K562 (cell line): ENCODE data around the gene BAIAP3. TPM values are rescaled to one million over a fixed set of nuclear protein-coding genes. Genes with fewer than 3 reads are reported as not detected.

Experiments
- ATAC-seq: fragments of 200-7000 bp; cut with Tn5 transposase; 3 replicates; pipeline ENCODE4 v1.9.1; 2020; ENCODE audit warnings: moderate library complexity
- BruUV-seq: library from RNA; stranded (reverse); fragments of 400-500 nt; replicated peaks from 2 replicates; lab custom pipeline; 2021; lab: Mats Ljungman, UMichigan
- CTCF ChIA-PET: fragments of 300-600 bp; formaldehyde crosslinking; extraction: SDS; loops from one replicate; lab custom pipeline; 2021; ENCODE audit warnings: low intra/inter-chr PET ratio; lab: Yijun Ruan, JAX
- POLR2A ChIA-PET: fragments of 300-600, 350-650 bp; sonication (Branson Sonifier 250); formaldehyde crosslinking; extraction: SDS; loops from one replicate; lab custom pipeline; 2021; ENCODE audit warnings: antibody characterized with exemption, inconsistent platforms; lab: Yijun Ruan, JAX
- DNase-seq, 4 experiments: peaks; one replicate each; pipeline versions ENCODE4 v3.0.0 to v3.0.0-alpha.2; 2011 to 2018; ENCODE audit warnings: low spot score in 3 of 4, mixed read lengths in 3 of 4; ENCODE audit errors: extremely low read depth in 1 of 4
- FAIRE-seq: peaks from 2 replicates; lab custom pipeline; 2011; peaks lifted over from hg19 to GRCh38; lab: Jason Lieb, UNC
- H2AFZ ChIP-seq: 2 replicates; pipeline ENCODE4 v1.6.0; 2011; ENCODE audit warnings: low read depth, low read length, control low read depth, inconsistent platforms
- H3K27ac ChIP-seq: fragments of 200-600 bp; 3 replicates; pipeline ENCODE4 v1.8.0; 2011; ENCODE audit warnings: low read depth, mild to moderate bottlenecking, control low read depth, inconsistent platforms, low read length, moderate library complexity, mixed read lengths; ENCODE audit errors: extremely low read depth
- H3K27me3 ChIP-seq, 2 experiments: fragments of 300-600 bp in 1 of 2; 2 replicates in 1 of 2; 3 replicates in 1 of 2; pipeline versions ENCODE4 v1.6.0 to v1.8.0; 2011; ENCODE audit warnings: inconsistent platforms in 2 of 2, low read length in 2 of 2, mild to moderate bottlenecking in 1 of 2, mixed read lengths in 1 of 2, moderate library complexity in 1 of 2; ENCODE audit not compliant: control insufficient read depth in 2 of 2, insufficient read depth in 2 of 2
- H3K36me3 ChIP-seq: fragments of 300-600 bp; 3 replicates; pipeline ENCODE4 v1.8.0; 2011; ENCODE audit warnings: mild to moderate bottlenecking, low read length, inconsistent platforms; ENCODE audit not compliant: control insufficient read depth, insufficient read depth
- H3K4me1 ChIP-seq, 2 experiments: fragments of 200-600 bp in 1 of 2; replicated peaks in 1 of 2; 2 replicates in 1 of 2; 3 replicates in 1 of 2; pipeline versions ENCODE4 v1.5.1 to v1.8.0; 2011; ENCODE audit warnings: inconsistent platforms in 2 of 2, low read length in 2 of 2, mild to moderate bottlenecking in 1 of 2, mixed read lengths in 1 of 2, moderate library complexity in 1 of 2; ENCODE audit not compliant: control insufficient read depth in 2 of 2, insufficient read depth in 2 of 2
- H3K4me2 ChIP-seq: 2 replicates; pipeline ENCODE4 v1.6.1; 2011; ENCODE audit warnings: low read length, control low read depth, inconsistent platforms, mixed read lengths; ENCODE audit not compliant: insufficient read depth
- H3K4me3 ChIP-seq: fragments of 200-600 bp; sonication (generic), shearing (Covaris generic); 2 replicates; pipeline ENCODE4 v1.5.1; 2016; ENCODE audit warnings: control low read depth, inconsistent platforms
- H3K79me2 ChIP-seq: fragments of 200-600 bp; 3 replicates; pipeline ENCODE4 v1.8.0; 2011; ENCODE audit warnings: low read length, inconsistent platforms; ENCODE audit not compliant: control insufficient read depth, insufficient read depth
- H3K9ac ChIP-seq, 2 experiments: 2 replicates each; pipeline versions ENCODE4 v1.6.0 to v1.6.1; 2011; ENCODE audit warnings: low read depth in 2 of 2, low read length in 2 of 2, control low read depth in 1 of 2, inconsistent platforms in 1 of 2, mild to moderate bottlenecking in 1 of 2, mixed read lengths in 1 of 2; ENCODE audit not compliant: insufficient read depth in 1 of 2
- H3K9me1 ChIP-seq: one replicate; pipeline ENCODE4 v1.6.0; 2011; ENCODE audit warnings: inconsistent platforms, mild to moderate bottlenecking, low read length, moderate library complexity; ENCODE audit not compliant: control insufficient read depth, insufficient read depth
- H3K9me3 ChIP-seq: replicated peaks from 2 replicates; pipeline ENCODE4 v1.5.1; 2011; ENCODE audit warnings: low read depth, low read length, inconsistent platforms; ENCODE audit not compliant: control insufficient read depth, insufficient read depth
- H4K20me1 ChIP-seq: replicated peaks from 2 replicates; pipeline ENCODE4 v1.6.1; 2011; ENCODE audit warnings: low read length, inconsistent platforms, mixed read lengths; ENCODE audit not compliant: control insufficient read depth, insufficient read depth
- RBFOX2 ChIP-seq: fragments of 200-400 bp; formaldehyde crosslinking; IDR thresholded peaks from 2 replicates; pipeline ENCODE4 v1.6.1; 2017; ENCODE audit warnings: low read depth, mild to moderate bottlenecking, low read length, moderate library complexity
- RBM39 ChIP-seq: fragments of 200-400 bp; formaldehyde crosslinking; optimal IDR thresholded peaks from 2 replicates; pipeline ENCODE3; 2018; ENCODE audit warnings: low read depth, low read length
- TAF9B ChIP-seq: fragments of 450-650 bp; IDR thresholded peaks from 2 replicates; pipeline ENCODE4 v1.6.1; 2018; ENCODE audit warnings: mild to moderate bottlenecking; ENCODE audit not compliant: partially characterized antibody
- TARDBP ChIP-seq: fragments of 450-650 bp; IDR thresholded peaks from 2 replicates; pipeline ENCODE4 v1.6.1; 2016
- ZNF121 ChIP-seq: sonication (generic); formaldehyde crosslinking; conservative IDR thresholded peaks from 2 replicates; pipeline ENCODE4 v1.8.0; 2022; ENCODE audit warnings: missing genetic modification reagents
- WGBS: fragments of 100-300 bp; shearing (Covaris generic); methylation state at CpG from one replicate; pipeline ENCODE4 v1.1.6; 2016; ENCODE audit warnings: low coverage, mixed read lengths; ENCODE audit not compliant: insufficient coverage; ENCODE audit errors: missing lambda C conversion rate; 5-methylcytosine and 5-hydroxymethylcytosine counted together
- in situ Hi-C: fragments of 300-500 bp; cut with MboI; formaldehyde crosslinking; loops from 4 replicates; pipeline ENCODE4 v1.15.0; 2018; ENCODE audit warnings: inconsistent platforms, mixed read lengths
- intact Hi-C: fragments of 100-400 bp; cut with micrococcal nuclease; formaldehyde crosslinking; loops from 2 replicates; pipeline ENCODE4 v1.14.2; 2022
- polyA plus RNA-seq, 8 experiments: library from polyadenylated mRNA; depleted of rRNA in 4 of 8; stranded (reverse) in 5 of 8; unstranded in 3 of 8; fragments of >200 nt; fragmentation: Nextera tagmentation in 2 of 8; fragmentation: Illumina TruSeq in 1 of 8; extraction: Ambion mirVana in 2 of 8; extraction: Trizol in 1 of 8; gene quantifications; 2 replicates each; pipeline versions ENCODE4 v1.2.1 to v1.2.3, GENCODE V29; 2011 to 2014; ENCODE audit warnings: inconsistent platforms in 1 of 8, missing spikeins in 1 of 8
- total RNA-seq, 7 experiments: library from RNA; depleted of rRNA in 6 of 7; stranded (reverse); fragments of >200 nt in 6 of 7; fragmentation: Illumina TruSeq in 2 of 7; extraction: Trizol in 2 of 7; gene quantifications; 2 replicates each; pipeline versions ENCODE4 v1.2.1 to v1.2.3, GENCODE V29; 2011 to 2021; ENCODE audit warnings: low replicate concordance in 1 of 7
- TF ChIP-seq, protein P1 (sequence below), 2 experiments: fragments of 450-650 bp; formaldehyde crosslinking in 1 of 2; IDR thresholded peaks; 2 replicates each; pipeline versions ENCODE4 v1.4.0 to v1.6.1; 2014 to 2020; ENCODE audit warnings: mild to moderate bottlenecking in 2 of 2, borderline replicate concordance in 1 of 2, low read depth in 1 of 2

Gene BAIAP3
- total and polyA plus RNA-seq, 9 of the 15 experiments (the other 6 are each of a cell fraction or from before 2014, with no cell fraction given), result 0.03 to 4.5 (median 0.57) TPM; not detected in 1

DNA sequence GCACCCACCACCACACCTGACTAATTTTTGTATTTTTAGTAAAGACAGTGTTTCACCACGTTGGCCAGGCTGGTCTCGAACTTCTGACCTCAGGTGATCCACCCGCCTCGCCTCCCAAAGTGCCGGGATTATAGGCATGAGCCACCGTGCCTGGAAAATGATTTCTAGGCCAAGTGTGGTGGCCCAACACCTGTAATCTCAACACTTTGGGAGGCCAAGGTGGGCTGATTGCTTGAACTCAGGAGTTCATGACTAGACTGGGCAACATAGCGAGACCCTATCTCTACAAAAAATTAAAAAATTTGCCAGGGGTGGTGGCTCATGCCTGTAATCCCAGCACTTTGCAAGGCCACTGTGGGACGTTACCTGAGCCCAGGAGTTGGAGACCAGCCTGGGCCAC is 11.0 kb upstream of the BAIAP3 start:
- CTCF ChIA-PET, result no interaction called here
- no TSS peak for BruUV-seq

GRCh38 chr16:1323296-1324239 is 9.9 kb upstream of the BAIAP3 start:
- H3K4me3 ChIP-seq, result no peak overlapping the region
- DNase-seq (no peak), FAIRE-seq (no peak), ATAC-seq (no peak)
- no peaks in the 10 kb centered on the region for H4K20me1 ChIP-seq
- H3K27ac ChIP-seq, result no peak overlapping the region
- peak overlapping the region in 1 of 2 experiments; percentile 45; a peak in 1 of 4 replicates for H3K9ac ChIP-seq
- H3K9me3 ChIP-seq, result no peaks in the 10 kb centered on the region
- intact Hi-C loops, result no loop called here
- H3K4me1 ChIP-seq, result peaks cover 0 to 33% of the 10 kb centered on the region in 2 experiments; a peak in 2 of 5 replicates
- H3K9me1 ChIP-seq, result no peaks in the 10 kb centered on the region
- WGBS, result 92% methylated on average over 33 of the region's 35 CpGs
- in situ Hi-C loops, result no loop called here
- no TSS peak for BruUV-seq
- no peak overlapping the region for H2AFZ ChIP-seq
- POLR2A ChIA-PET, result interaction anchor here (0.6 to 2.2 kb wide), 3 partner anchors 8 to 14 kb away, joined by 3 to 8 read pairs (median 4); no protein-coding TSS in a partner anchor
- H3K36me3 ChIP-seq, result peaks cover 61% of the 10 kb centered on the region
- no peaks in the 10 kb centered on the region for H3K27me3 ChIP-seq
- H3K4me2 ChIP-seq, result no peak overlapping the region
- H3K79me2 ChIP-seq, result no peaks in the 10 kb centered on the region
- CTCF ChIA-PET, result interaction anchor here (0.7 kb wide), 1 partner anchor 826 kb away, joined by 4 read pairs; no protein-coding TSS in a partner anchor
- TF ChIP-seq, protein P1, sequence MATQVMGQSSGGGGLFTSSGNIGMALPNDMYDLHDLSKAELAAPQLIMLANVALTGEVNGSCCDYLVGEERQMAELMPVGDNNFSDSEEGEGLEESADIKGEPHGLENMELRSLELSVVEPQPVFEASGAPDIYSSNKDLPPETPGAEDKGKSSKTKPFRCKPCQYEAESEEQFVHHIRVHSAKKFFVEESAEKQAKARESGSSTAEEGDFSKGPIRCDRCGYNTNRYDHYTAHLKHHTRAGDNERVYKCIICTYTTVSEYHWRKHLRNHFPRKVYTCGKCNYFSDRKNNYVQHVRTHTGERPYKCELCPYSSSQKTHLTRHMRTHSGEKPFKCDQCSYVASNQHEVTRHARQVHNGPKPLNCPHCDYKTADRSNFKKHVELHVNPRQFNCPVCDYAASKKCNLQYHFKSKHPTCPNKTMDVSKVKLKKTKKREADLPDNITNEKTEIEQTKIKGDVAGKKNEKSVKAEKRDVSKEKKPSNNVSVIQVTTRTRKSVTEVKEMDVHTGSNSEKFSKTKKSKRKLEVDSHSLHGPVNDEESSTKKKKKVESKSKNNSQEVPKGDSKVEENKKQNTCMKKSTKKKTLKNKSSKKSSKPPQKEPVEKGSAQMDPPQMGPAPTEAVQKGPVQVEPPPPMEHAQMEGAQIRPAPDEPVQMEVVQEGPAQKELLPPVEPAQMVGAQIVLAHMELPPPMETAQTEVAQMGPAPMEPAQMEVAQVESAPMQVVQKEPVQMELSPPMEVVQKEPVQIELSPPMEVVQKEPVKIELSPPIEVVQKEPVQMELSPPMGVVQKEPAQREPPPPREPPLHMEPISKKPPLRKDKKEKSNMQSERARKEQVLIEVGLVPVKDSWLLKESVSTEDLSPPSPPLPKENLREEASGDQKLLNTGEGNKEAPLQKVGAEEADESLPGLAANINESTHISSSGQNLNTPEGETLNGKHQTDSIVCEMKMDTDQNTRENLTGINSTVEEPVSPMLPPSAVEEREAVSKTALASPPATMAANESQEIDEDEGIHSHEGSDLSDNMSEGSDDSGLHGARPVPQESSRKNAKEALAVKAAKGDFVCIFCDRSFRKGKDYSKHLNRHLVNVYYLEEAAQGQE (IDR thresholded peaks at IDR 0.05; ENCODE audit: borderline replicate concordance), result no peak
- TF ChIP-seq, protein P1 (CRISPR knock-in tag; IDR thresholded peaks at IDR 0.05; ENCODE audit: low read depth), result no peak
- TF ChIP-seq TARDBP (no peak), RBFOX2 (peak; percentile 39; the same call in 1 of the 2 replicates), TAF9B (no peak)

More for the DNA sequence above, 11.0 kb upstream of the BAIAP3 start:
- no peaks in the 10 kb centered on the region for H3K27me3 ChIP-seq
- no peak for DNase-seq
- H3K4me2 ChIP-seq, result no peak overlapping the region
- intact Hi-C loops (no loop called here), in situ Hi-C loops (no loop called here)
- H3K9ac ChIP-seq, result no peak overlapping the region
- no peak for FAIRE-seq
- POLR2A ChIA-PET, result no interaction called here
- peaks cover 72% of the 10 kb centered on the region for H3K36me3 ChIP-seq
- H3K9me1 ChIP-seq, result peaks cover 3% of the 10 kb centered on the region
- H3K4me3 ChIP-seq, result no peak overlapping the region
- H4K20me1 ChIP-seq, result no peaks in the 10 kb centered on the region
- TF ChIP-seq RBM39 (no peak), ZNF121 (CRISPR knock-in tag) (peak; percentile 68)
- peaks cover 1% of the 10 kb centered on the region; the same call in 1 of the 3 replicates for H3K79me2 ChIP-seq
- H3K27ac ChIP-seq, result no peak overlapping the region
- 92% methylated on average over 8 of the region's 8 CpGs for WGBS
- H3K9me3 ChIP-seq, result no peaks in the 10 kb centered on the region
- H3K4me1 ChIP-seq, result peaks cover 0 to 29% of the 10 kb centered on the region in 2 experiments; a peak in 2 of 5 replicates
- H2AFZ ChIP-seq, result no peak overlapping the region
- no peak for ATAC-seq
